ENCODE results near the gene EFCAB13.

EFCAB13 gene

DNA sequence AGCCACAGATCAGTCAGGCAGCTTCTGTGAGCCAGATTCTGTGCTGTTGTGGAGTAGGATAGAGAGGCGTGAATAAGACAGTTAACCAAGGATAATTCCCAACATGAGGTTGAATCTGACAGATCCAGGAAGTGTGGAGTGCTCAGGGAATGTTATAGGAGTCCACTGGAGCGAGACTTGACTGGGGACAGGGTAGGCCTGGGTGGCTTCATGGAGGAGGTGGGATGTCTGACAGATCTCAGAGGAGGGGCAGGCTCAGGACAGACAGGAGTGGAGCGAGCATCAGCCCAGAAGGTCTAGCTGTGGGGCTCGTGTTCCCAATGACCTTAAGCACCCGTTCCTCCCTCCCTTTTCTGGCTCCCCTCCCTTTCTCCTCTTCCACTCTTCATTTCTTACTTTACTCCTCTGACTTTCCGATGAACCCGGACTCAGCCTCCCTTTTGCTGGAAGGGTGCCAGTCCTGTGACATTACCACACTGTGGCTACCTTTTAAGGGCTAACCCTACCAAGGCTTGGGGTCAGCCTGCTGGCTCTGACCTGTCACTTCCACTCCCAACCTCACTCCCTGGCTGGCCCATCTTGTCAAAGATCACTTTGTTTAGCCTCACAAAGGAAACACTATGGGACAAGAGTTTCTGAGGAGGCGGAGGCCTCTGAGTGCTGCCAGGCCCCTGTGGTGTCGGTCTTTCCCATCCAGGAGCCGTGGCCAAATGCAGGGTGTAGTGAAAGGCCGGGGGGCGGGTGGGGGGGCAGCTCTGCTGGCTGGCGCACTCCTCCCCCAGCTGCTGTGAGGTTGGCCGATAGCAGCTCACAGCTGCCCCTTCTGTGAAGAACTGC, 28.5 kb upstream of the EFCAB13 start:
- DNase-seq: no peak

DNA sequence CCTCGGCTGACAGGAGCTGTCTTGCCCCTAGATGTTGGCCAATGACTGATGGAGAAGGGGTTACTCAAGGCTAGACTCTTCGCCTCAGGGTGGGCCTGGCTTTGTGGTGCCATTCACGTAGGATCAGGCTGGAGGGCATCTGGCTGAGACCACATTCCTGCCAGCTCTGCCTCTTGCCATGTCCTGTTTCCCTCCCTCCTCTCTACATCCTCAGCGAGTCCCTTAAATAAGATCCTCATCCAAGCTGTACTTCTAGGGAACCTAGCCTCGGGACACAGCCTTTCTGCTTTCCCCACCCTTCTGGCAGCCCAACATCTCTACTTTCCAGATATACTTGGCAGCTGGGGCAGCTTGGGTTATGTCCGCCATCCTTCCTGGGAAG, 27.9 kb upstream of the EFCAB13 start:
- no peak for DNase-seq

DNA sequence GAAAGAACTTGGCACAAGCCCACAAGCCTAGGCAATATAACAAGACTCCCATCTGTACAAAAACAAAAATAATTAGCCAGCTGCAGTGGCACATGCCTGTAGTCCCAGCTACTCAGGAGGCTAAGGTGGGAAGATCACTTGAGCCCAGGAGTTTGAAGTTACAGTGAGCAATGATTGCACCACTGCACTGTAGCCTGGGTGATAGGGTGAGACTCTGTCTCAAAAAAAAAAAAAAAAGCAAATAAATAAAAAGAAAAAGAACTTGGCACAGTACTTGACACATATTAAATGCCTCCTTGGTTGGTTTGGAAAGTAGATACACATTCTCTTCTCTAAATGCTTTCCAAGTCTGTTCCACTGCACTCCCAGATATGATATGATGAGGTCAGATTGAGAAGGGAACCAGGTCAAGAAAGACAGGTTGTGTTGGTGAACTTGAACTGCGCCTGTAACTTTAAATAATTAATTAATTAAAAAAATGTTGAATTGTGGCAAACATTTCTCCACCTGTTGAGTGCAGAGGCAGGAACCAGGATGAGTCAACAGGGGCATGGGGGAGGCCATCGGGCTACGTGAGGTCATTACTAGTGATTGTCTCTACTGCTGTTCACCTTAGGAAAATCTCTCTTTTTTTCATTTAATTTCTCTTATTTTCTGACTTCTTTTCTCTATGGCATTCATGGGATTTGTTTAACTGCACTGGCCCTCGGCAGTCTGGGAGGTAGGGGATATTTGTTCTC, 25.9 kb upstream of the EFCAB13 start:
- DNase-seq: no peak

DNA sequence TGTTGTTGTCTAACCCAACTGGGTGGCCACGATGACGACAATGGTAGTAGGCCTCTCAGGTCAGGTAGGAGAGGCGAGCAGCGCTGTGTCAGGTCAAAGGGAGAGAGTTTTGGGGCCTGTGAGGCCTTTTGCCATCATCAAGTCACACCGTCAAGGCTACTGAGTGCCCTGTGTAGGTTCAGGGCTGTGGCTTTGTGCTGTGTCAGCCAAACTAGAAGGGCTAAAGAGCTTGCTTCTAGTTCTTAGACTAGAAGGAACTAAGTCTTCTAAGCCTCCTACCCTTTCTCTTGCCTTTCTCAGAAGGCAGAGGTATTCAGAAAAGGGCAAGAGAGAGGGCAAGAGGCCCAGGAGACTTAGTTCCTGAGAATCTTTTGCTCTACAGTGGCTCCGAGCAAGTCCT, 25.0 kb upstream of the EFCAB13 start:
- no peak for DNase-seq

DNA sequence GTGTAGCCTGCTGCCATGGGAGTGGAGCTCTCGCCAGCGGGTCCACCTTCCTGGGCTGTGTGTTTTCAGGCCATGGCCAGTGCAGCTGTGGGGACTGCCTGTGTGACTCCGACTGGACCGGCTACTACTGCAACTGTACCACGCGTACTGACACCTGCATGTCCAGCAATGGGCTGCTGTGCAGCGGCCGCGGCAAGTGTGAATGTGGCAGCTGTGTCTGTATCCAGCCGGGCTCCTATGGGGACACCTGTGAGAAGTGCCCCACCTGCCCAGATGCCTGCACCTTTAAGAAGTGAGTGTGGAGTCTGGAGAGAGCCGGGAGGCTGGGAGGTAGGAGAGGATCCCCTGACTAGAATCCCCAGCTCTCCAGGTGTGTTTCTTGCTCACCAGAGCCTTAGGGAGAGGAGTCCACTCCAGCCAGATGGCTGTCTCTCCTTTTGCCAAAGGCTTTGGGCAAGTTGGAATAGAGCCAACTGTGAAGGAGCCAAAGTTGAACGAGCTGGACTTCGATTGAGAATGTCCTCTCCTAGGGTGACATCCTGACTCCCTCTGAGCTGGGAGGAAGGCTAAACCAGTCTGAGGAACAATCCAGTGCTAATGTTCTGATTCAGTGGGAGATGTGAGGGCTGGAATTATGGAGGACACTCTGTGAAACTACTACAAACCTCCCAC, 24.4 kb upstream of the EFCAB13 start:
- DNase-seq: no peak

DNA sequence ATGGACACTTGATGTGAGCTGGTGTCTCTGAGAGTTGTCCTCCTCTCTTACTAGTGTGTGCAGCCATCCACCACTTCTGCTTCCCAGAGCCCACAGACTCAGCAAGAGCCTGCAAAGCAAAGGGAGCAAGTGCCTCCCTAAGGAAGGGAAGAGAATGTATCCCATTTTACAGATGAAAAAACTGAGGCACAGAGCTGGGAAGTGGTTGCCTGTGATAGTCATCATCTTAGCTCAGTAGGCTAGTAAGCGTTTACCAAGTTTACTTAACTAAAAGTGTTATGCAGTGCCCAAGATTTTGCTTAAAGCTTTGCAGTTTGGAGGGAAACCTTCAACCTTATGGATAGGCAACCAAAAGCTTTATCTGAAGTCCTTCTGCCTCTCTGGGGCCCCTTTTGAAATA, 23.0 kb upstream of the EFCAB13 start:
- no peak for DNase-seq

DNA sequence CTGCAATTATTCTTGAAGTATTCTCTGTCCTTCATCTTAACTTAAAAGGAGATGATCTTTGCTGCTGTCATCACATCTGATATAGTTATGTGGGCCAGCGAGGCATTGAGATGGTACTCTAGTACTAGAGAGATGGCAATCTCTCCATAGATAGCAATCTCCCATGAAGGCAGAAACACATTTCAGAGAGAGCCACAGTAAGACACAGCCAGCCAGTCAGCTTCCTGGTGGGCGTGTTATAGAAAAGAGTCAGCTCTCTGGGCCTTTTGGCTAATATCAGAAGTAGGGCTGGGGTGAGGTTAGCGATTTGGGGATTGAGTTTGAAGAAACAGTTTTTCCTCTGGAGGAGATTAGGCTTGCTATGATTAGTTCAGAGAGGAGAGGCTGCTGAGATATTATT, 22.6 kb upstream of the EFCAB13 start:
- DNase-seq: no peak

DNA sequence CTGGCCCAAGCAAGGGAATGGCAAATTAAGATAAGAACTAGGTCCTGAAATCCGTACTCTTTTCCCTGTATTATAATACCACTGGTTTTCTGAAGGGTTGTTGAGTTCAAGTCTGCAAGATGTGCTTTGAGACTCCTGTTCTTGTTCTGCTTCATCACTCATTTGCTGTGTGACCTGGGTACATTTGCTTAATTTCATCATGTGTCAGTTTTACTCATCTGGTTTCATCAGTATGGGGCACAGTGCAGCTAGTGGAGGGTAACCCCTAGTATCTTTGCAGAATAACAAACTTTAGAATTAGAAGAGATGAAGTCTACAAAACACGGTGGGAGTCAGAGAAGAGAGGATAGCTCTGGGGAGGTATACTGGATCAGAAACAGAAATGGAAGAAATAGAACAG, 21.9 kb upstream of the EFCAB13 start:
- DNase-seq: no peak

DNA sequence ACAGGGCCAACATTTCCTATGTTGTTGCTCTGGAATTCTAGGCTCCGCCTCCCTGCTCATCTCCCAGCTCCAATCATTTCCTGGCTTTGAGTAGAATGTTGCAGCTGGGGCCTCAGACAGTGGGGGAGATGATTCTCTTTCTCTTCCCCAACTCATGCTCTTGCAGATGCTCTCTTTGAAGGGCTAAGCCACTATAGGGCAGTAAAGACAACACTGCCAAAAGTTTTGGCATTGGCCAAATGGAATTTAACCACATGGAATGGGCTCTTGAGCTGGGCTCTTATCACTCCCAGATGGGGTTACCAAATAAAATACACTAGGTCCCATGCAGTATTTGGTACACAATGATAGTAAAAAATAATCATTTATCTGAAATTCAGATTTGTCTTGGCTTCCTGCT, 19.6 kb upstream of the EFCAB13 start:
- DNase-seq: no peak

DNA sequence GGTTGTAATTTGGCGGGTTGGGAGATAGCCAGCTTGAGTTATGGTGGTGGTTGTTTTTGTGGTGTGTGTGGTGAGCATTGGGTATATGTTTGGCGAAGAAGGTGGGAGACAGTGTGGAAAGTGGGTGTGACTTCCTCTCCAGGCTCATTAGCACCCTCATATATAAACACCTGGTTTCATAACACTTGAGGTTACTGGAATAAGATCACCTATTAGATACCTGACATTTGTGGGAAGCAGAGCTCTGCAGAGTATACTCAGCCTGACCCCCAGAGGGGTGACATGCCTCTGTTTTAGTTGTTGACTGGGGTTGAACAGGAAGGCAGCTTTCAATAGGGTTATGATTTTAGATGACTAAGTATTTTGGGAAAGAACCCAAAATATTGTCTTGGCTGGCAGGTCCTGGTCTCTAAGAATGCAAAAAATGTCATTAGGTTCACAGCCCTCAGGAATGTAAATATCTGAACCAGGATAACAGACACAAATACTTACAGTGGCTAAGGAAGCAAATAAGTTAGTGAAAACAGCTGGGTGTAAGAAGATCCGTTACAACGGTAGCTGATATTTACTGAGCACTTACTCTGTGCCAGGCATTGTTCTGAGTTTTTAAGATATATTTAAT, 18.3 kb upstream of the EFCAB13 start:
- DNase-seq: no peak

DNA sequence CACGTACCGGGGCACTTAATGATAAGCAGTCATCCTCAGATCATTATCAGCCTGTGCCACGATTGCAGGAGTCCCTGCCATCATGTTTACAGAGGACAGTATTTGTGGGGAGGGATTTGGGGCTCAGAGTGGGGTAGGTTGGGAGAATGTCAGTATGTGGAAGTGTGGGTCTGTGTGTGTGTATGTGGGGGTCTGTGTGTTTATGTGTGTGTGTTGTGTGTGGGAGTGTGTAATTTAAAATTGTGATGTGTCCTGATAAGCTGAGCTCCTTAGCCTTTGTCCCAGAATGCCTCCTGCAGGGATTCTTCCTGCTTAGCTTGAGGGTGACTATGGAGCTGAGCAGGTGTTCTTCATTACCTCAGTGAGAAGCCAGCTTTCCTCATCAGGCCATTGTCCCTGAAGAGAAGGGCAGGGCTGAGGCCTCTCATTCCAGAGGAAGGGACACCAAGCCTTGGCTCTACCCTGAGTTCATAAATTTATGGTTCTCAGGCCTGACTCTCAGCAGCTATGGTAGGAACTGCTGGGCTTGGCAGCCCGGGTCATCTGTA, 13.5 kb upstream of the EFCAB13 start:
- DNase-seq: no peak

DNA sequence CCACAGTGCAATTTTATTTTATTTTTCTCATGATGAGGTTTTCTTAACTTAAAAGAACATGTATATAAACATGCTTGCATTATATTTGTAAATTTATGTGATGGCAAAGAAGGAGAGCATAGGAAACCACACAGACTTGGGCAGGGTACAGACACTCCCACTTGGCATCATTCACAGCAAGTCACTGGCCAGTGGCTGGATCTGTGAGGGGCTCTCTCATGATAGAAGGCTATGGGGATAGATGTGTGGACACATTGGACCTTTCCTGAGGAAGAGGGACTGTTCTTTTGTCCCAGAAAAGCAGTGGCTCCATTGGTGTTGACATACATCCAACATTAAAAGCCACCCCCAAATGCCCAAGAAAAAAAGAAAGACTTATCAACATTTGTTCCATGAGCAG, 12.3 kb upstream of the EFCAB13 start:
- no peak for DNase-seq

DNA sequence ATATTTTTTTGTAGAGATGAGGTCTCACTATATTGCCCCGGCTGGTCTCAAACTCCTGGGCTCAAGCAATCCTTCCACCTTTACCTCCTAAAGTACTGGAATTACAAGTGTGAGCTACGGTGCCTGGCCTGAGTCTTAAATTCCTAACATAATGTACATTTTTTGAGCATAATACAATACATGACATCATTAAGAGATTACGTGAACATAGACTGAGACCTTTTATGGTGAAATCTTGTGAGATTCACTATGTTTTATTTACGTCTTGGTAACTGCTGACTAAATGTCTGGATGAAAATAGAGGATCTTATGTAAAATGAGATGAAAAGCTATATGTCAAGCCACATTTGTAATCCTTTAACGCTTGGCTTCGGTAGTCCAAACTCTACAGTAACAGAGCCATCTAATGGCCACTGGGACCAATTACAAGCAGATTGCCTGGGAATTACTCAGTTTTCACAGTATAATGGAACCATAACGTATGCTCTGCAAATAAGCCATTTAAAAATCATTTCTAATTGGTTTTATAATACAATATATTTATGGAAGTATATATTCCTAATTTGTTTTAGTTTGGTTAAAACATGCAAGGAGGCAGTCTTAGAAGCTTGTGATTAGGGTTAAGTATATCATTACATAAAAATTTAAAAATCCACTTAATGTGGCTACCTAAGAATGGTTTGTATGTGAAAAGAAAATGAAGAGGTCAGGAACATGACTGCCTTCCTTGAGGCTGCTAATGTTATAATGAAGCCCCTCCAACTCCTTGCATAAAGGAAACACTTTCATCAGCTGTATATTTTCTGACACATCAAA, 8.1 kb upstream of the EFCAB13 start:
- DNase-seq: no peak

DNA sequence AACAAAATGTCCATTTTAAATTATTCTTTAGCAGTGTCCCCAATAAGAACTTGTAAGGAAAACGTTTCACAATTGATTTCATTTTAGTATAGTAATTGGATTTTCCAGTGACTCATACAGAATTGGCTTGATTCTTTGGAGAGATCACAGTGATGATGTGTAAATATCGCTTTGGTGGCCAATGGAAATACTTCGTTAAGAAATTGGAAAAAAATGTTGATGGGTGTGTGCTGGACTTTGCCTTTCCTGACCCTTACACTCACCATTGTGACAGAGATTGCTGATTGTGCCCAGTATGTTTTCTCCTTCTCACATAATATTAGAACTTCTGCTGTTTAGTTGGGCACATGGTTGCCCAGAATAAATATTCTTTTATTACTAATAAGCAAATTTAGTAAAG, 7.4 kb upstream of the EFCAB13 start:
- no peak for DNase-seq

DNA sequence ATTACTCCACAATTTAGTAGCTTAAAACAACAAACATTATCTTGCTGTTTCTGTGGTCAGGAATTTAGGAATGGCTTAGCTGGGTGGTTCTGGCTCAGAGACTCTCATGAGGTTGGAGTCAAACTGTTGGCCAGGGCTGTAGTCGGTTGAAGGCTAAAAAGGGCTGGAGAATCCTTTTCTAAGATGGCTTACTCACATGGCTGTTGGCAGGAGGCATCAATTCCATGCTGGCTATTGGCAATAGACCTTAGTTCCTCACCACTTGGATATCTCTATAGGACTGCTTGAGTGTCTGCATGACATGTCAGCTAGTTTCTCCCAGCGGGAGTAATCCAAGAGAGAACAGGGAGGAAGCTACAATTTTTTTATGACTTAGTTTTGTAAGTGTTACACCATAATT, 6.6 kb upstream of the EFCAB13 start:
- DNase-seq: no peak

DNA sequence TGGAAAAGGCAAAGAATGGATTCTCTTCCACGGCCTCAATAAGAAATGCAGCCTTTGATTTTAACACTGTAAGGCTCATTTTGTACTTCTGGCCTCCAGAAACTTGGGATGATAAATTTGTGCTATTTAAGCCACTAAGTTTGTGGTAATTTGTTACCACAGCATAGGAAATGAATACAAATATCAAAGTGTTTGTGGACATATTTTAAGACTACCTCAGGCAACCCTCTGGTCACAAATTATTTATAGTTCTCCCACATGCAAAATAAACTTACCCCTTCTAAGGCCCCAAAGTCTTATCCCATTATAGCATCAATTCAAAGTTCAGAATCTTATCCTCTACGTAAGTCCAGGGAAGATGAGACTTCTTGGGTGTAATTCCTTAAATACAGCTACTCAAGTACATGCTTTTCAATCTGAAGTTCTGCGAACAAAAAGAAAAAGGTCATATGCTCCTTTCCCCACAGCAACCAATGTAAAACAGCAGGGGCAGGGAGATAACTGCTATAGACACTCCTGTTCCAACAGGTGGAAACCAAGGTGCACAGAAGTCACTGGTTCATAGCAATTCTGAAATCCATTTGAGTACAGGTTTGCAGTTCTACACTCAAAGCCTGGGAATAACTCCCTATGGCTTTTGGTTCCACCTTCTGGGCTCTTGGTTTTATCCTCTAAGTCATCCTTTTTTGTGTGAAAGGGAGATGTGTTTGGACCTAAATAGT, 5.4 kb upstream of the EFCAB13 start:
- DNase-seq: no peak

DNA sequence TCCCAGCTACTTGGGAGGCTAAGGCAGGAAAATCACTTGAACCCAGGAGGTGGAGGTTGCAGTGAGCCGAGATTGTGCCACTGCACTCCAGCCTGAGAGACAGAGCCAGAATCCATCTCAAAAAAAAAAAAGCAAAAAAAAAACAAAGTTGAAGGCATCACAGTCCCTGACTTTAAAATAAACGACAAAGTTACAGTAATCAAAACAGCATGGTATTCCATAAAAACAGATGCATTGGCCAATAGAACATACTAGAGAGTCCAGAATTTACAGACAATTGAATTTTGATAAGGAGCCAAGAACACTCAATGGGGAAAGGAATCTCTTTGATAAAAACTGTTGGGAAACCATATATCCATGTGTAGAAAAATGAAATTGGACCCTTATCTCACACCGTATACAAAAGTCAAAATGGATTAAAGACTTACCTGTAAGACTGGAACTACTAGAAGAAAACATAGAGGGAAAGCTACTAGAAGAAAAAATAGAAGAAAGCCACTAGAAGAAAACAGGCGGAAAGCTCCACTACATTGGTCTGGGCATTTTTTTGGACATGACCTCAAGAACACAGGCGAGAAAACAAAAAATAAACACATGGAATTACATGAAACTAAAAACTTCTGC, 2.8 kb upstream of the EFCAB13 start:
- no peak for DNase-seq

DNA sequence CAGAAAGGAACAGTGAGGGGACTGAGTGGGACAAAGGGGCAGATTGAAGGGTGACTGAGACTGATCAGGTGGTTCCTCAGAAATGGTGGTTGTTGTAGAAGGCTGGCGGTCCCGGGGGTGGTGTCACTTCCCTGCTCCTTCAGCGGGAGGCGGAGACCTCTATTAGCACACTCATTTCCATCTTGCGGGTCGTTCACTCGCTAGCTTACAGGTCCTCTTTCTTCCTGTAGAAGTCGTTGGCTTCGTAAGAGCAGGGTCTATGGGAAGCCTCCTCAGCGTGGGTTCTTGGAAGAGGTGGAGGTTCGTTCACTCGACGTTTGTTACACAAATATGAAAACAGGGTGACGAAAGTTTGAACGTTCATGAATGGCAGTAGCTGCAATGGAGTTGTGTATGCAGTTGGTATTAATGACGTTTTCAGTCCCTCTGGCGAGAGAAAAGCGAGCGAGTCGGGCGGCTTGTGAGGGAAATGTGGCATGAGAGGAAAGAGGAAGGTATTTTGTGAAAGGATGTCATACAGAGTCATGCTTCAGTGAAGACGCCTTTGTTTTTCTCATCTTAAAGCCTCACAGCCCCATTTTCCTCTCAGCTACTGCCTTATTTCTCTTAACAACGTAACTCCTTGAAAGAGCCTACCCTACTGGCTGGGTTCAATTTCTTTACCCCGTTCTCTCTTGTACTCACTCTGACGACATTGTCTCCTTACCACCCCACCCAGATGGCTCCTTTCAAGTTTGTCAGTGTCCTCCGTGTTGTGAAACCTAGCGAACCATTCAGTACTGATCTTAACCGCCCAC, 667 bp downstream of the EFCAB13 start:
- peak; percentile 37 for DNase-seq

DNA sequence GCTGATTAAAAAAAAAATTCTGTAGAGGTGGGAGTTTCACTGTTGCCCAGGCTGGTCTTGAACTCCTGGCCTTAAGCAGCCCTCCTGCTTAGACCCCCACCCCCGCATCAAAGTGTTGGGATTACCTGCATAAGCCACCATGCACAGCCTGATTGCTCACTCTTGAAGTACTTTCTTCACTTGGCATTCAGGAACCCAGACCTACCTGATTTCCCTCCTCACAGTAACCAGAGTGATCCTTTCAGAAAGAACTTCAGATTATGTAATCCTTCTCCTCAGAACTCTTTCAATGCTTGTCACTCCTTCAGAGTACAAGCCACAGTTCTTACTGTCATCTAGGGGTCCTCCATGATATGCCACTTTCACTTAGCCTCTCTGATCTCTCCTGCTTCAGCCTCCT, 1.4 kb downstream of the EFCAB13 start:
- DNase-seq: no peak

DNA sequence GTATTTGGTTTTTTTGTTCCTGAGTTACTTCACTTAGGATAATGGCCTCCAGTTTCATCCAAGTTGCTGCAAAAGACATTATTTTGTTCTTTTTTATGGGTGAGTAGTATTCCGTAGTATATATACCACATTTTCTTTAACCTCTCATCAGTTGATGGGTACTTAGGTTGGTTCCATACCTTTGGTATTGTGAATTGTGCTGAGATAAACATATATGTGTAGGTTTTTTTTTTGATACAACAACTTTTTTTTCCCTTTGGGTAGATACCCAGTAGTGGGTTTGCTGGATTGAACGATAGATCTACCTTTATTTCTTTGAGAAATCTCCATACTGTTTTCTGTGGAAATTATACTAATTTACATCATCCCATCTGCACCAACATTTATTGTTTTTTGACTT, 6.8 kb downstream of the EFCAB13 start:
- DNase-seq: no peak

All from effector CD8-positive, alpha-beta T cell (primary cell).